ENCODE measurements around the gene PLA2G5. TPM values are rescaled to one million over a fixed set of nuclear protein-coding genes. Genes with fewer than 3 reads are reported as not detected.

PLA2G5 gene
- polyA plus RNA-seq, 1 experiment, result not detected

DNA sequence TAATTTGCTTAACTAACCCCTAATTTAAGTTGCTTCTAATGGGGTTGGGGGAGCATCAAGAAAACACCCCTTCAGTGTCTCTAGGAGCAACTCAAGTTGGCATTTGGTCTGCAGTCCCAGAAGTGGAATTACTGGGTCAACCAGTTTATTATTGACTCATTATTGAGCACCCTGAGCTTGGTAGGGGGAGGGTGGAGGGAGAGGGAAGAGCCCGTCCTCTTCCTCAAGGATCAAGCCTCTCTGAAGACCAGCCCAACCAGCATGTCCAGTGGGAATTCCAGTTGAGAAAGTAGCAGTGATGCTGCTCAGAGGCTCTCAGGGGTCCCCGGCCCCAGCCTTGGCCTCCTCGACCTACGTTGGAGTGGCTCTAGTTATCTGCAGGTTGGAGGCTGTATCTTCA, 67.1 kb downstream of the PLA2G5 start:
- CTCF ChIA-PET, result no interaction called here
- TF ChIP-seq, protein P1, sequence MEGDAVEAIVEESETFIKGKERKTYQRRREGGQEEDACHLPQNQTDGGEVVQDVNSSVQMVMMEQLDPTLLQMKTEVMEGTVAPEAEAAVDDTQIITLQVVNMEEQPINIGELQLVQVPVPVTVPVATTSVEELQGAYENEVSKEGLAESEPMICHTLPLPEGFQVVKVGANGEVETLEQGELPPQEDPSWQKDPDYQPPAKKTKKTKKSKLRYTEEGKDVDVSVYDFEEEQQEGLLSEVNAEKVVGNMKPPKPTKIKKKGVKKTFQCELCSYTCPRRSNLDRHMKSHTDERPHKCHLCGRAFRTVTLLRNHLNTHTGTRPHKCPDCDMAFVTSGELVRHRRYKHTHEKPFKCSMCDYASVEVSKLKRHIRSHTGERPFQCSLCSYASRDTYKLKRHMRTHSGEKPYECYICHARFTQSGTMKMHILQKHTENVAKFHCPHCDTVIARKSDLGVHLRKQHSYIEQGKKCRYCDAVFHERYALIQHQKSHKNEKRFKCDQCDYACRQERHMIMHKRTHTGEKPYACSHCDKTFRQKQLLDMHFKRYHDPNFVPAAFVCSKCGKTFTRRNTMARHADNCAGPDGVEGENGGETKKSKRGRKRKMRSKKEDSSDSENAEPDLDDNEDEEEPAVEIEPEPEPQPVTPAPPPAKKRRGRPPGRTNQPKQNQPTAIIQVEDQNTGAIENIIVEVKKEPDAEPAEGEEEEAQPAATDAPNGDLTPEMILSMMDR (IDR thresholded peaks at IDR 0.05; ENCODE audit: low read depth, low read length), result no peak
- no peaks in the 10 kb centered on the region for H3K9me3 ChIP-seq (ENCODE audit: control insufficient read depth, insufficient read depth, low read length)
- H3K27ac ChIP-seq (ENCODE audit: low read depth, low read length), result no peak overlapping the region
- no peak for DNase-seq (ENCODE audit: low read depth, low spot score)
- POLR2A ChIA-PET, result no interaction called here
- no peak overlapping the region for H3K4me3 ChIP-seq (ENCODE audit: low read depth, low read length)
- peaks cover 16% of the 10 kb centered on the region for H3K27me3 ChIP-seq (ENCODE audit: control insufficient read depth, insufficient read depth, low read length)

DNA sequence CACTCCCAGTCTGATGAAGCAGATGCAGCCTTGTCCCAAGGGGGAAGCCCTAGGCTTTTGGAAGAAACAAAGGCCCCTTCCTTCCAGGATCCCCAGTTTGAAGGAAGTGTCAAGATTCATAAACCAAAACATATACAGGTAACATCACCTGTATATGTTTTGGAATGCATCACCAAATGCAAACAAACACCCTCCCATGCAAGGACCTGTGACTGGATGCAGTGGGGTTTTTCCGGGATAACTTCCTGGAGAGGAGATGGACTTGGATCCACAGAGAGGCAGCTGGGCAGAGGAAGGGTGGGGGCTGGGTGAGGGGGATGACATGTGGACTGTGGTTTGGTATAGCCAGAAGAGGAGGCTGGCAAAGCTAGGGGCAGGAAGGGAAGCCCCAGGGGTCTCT, 67.6 kb downstream of the PLA2G5 start:
- ChIA-PET POLR2A (no interaction called here), CTCF (no interaction called here)
- TF ChIP-seq, protein P1 (IDR thresholded peaks at IDR 0.05; ENCODE audit: low read depth, low read length), result no peak
- DNase-seq (ENCODE audit: low read depth, low spot score), result no peak
- Histone ChIP-seq H3K27ac (ENCODE audit: low read depth, low read length) (no peak overlapping the region), H3K27me3 (ENCODE audit: control insufficient read depth, insufficient read depth, low read length) (peaks cover 18% of the 10 kb centered on the region), H3K4me3 (ENCODE audit: low read depth, low read length) (no peak overlapping the region), H3K9me3 (ENCODE audit: control insufficient read depth, insufficient read depth, low read length) (no peaks in the 10 kb centered on the region)

DNA sequence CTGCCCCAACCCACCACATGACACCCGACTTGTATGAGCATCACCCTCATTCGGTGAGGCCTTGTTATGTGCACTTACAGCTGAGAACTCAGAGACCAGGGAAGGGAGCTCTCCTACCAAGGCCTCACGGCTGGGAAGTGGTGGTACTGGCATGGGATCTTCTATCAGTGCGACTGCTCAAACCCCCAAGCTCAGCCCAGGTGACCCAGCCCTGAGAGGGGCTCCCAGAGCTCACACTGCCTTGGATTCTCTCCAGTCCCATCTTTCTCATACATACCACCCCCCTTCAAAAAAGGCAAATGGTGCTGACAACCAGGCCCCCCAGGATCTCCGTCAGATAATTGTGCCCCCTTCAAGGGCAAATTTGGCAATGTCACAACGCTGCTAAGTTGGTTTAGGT, 68.4 kb downstream of the PLA2G5 start:
- ChIA-PET CTCF (no interaction called here), POLR2A (no interaction called here)
- H3K9me3 ChIP-seq (ENCODE audit: control insufficient read depth, insufficient read depth, low read length), result no peaks in the 10 kb centered on the region; the same call in 1 of the 2 replicates
- no peak overlapping the region for H3K27ac ChIP-seq (ENCODE audit: low read depth, low read length)
- TF ChIP-seq, protein P1 (IDR thresholded peaks at IDR 0.05; ENCODE audit: low read depth, low read length), result no peak
- H3K4me3 ChIP-seq (ENCODE audit: low read depth, low read length), result no peak overlapping the region
- no peak for DNase-seq (ENCODE audit: low read depth, low spot score)
- peaks cover 22% of the 10 kb centered on the region for H3K27me3 ChIP-seq (ENCODE audit: control insufficient read depth, insufficient read depth, low read length)

DNA sequence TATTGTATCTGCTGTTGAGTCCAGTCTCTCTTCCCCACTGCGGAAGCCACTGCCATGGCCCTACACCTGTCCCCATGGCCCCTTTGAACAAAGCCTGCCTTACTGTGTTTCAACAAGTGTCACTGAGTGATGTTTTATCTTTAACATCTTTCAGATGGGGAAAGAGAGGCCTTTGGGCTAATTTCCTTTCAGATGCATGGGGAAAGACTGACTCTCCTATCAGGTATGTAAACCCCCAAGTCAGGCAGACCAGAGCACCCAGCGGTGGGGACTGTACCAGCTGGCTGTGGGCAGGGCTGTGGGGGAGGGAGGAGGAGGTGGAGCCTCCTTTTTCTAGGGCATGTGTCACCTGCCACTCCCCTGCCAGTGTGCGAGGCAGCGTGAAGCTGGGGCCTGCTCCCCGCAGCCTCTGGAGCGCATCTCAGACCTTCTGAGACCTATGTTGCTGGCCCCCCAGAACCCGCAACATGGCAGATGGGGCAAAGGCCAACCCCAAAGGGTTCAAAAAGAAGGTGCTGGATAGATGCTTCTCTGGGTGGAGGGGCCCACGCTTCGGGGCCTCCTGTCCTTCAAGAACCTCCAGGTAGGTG, 69.1 kb downstream of the PLA2G5 start, which contains the start of gene PLA2G2F:
PLA2G2F (plus strand) TSS at position 363 of the 590 bp plus-strand sequence; CDS start at position 468, 105 bp downstream.
- TF ChIP-seq, protein P1 (IDR thresholded peaks at IDR 0.05; ENCODE audit: low read depth, low read length), result no peak
- ChIA-PET POLR2A (no interaction called here), CTCF (no interaction called here)
- Histone ChIP-seq H3K27me3 (ENCODE audit: control insufficient read depth, insufficient read depth, low read length) (peaks cover 22% of the 10 kb centered on the region), H3K9me3 (ENCODE audit: control insufficient read depth, insufficient read depth, low read length) (no peaks in the 10 kb centered on the region; the same call in 1 of the 2 replicates), H3K4me3 (ENCODE audit: low read depth, low read length) (no peak within 1 kb of the TSS), H3K27ac (ENCODE audit: low read depth, low read length) (no peak within 1 kb of the TSS)
- DNase-seq (ENCODE audit: low read depth, low spot score), result no peak

DNA sequence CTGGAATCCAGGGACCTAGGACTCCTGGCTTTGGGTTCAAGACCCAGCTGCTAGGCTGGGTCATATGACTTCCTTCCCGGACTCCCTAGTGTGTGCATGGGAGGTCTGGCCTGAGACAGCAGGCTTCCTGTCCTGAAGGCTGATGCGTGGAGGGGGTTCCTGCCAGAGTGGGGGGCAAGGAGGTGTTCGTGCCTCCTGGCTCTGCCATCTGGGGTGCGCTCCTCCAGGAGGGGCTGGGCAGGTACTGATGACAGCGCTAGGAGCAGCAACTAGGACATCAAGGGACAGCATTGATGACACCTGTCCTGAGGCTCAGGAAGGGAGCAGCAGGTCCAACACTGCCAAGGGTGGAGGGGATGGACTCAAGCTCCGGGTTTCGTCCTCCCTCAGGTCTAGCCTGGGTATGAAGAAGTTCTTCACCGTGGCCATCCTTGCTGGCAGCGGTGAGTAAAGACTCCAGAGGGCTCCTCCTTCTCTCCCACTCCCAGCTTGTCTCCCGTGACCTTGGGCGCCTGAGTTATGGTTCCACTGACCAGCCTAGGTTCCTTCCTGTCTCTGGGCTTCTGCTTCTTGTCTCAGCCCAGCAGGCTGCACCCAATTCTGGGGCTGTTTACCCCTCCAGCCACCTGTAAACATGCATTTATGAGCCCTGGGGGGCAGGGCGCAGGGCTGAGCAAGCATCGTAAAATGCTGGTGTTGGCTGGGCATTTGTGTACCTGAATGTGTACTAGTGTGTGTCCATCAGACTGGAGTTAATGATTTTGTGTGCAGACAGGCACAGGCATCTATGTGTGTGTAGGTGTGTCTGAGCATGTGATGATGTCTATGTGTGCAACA, 70.0 kb downstream of the PLA2G5 start:
- TF ChIP-seq, protein P1 (IDR thresholded peaks at IDR 0.05; ENCODE audit: low read depth, low read length), result no peak
- no peak overlapping the region for H3K27ac ChIP-seq (ENCODE audit: low read depth, low read length)
- no peak overlapping the region for H3K4me3 ChIP-seq (ENCODE audit: low read depth, low read length)
- peaks cover 27% of the 10 kb centered on the region for H3K27me3 ChIP-seq (ENCODE audit: control insufficient read depth, insufficient read depth, low read length)
- CTCF ChIA-PET, result no interaction called here
- no peaks in the 10 kb centered on the region; the same call in 1 of the 2 replicates for H3K9me3 ChIP-seq (ENCODE audit: control insufficient read depth, insufficient read depth, low read length)
- POLR2A ChIA-PET, result no interaction called here
- DNase-seq (ENCODE audit: low read depth, low spot score), result no peak
